CD4-positive, alpha-beta T cell treated with Interleukin-4 for 1 hour (primary cell): Measurements from ENCODE around the gene ZNF385B.

Experiments
- DNase-seq, 2 donors: peaks; one replicate each; pipeline ENCODE4 v3.0.0-alpha.2; 2020 to 2022

ZNF385B gene

DNA sequence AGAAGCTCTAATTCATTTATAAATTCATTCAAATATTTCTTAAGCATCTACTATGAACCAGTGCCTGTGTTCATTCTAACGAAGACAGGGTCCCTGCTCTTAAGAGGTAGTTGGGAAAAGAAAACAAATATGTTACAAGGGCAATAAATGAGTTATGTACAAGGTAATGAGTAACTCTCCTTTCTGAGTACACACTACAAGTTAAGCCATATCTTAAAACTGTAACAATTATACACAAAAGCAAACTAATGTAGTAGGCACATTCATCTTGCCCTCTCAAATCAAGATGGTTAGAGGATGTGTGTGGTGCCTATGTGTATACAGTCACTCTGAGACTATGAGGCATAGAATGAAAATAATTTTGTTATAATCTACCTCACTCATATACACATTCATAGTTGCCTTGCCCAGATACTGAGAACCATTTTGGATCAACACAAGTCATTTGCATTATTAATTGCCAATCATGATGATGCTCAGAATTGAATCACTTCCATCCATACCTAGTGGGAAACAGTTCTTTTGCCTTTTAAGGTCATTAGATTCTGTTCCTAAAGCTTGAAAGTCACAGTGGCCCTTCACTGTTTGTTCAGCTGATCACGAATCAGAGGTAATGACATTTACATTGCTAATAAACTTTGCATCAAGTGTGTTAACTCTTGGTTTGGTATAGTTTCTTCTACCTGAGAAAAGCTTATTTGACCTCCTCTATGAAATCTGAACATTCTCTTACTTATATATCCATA, 283.1 kb downstream of the ZNF385B start:
- no peak for DNase-seq

DNA sequence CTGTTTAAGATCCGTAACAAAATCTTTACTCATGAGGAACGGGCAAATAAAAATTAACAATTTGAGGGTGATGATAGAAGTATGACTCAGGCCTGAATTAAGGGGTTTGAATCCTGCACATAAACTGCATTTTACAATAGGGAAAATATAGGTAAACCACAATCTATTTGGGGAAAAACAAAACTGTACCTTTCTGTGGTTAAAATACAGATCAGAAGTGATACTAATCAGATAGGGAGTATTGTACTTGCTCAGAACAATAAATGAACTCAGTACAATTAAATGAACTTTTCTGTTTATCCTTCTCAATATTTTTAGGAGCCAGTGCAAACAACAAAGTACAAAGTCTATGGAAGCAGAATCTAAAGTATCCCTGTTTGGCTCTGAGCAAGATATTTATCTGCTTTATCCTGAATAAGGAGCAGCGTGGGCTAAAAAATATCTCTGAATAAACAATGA, 287.3 kb downstream of the ZNF385B start:
- no peak for DNase-seq

DNA sequence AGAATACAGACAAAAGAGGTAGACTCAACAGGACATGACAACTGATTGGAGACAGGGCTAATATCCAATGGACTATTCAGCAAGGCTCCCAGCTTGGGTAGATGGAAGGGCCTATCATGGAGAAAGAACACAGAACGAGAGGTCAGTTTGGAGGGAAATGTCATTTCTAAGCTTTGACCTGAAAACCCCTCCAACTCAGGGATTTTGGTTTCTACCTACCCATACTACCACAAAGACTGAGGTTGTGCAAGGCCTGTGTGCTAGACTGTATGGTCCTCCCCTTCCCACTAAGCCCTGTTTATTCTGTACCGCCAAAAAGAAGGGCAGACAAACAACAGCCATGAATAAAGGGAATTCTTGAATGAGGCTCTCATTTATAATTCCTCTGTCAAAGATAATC, 288.9 kb downstream of the ZNF385B start:
- DNase-seq = no peak

DNA sequence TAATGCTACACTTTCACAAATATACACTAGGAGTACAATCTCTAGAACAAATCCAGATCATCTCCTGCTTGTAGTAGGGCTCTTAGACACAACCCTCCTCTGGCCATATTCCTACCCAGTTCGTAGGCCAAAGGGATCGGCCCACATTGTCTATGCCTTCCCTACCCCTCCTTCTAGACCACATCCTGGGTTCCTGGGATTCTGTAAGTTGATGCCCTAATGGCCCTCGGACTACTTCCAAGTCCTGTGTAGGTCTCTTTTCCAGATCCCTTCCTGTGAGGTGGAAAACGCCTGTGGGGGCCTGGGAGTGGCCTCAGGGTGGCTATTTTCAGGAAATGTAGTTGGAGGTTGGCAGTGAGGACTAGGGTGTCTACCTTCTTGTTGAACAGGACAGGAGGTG, 289.7 kb downstream of the ZNF385B start:
- no peak for DNase-seq

DNA sequence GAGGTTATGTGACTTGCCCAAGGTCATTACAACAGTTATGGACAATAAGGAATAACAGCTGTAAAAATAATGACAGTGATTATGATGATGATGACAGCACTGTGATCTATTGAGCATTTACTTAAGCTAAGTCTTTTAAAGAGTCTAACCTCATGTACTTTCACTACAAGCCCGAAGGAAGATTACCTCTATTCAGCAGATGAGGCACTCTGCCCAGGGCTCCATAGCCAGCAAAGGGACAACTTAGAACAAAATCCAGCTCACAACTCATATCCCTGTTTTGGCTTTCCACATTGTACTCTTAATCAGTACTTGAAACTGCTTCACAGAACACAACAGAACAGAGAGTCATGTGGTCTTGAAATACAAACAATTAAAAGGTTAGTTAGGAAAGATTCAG, 290.2 kb downstream of the ZNF385B start:
- DNase-seq = no peak

DNA sequence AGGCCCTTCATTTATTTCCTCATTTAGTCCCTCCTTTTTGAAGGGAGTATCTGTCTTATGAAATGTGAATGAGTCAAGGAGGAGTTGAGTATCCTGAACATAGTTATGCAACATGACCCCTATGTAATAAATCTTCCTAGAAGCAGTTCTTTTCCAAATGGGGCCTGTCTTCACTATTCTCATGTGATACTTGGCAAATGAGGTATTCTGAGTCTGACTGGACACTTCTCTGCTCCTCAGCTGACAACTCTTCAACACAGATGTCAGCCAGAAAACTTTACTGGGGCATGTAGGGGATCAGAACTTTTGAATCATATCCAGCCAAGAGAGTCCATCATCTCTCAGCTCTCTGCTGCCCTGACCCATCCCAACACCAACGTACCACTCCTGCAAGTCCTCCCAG, 291.6 kb downstream of the ZNF385B start:
- DNase-seq = no peak

DNA sequence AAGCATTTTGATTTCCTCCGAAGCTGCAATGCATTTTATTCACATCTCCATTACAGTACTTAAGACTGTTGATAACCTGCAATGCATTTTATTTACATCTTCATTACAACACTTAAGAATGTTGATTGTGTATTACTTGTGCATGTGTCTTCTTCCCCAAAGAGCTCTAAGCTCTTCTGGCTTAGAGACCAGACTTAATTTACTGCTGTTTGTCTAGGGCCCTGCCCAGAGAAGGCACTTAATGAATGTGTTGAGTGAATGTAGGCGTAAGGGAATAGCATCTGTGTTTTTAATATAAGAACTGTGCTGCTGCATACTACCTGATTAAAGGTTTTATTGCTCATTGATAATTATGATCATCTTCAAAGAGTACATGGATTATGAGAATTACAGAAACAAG, 295.6 kb downstream of the ZNF385B start:
- no peak for DNase-seq

DNA sequence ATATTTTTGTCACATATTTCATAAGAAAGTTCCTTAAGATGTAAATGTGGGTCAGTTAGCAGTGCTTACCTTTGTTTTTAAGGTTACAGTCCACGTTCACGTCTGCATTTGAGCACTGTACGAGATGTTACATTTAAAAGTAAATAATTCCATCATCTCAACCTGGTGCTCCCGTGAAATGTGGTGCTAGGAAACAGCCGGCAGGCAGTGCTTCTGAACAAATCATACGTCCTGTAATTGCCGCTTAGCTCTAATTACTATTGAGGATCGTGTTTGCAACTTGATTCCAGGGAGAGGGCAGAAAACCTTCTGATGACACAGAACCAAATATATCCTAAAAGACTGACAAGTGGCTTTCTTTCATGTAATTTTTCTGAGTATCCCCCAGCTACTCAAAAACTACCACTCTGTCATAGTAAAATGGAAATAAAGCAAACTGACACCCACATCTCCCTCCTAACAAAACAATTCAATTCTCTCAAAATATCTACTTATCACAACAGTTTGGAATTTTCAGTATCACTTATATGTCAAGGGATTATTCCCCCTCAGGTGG, 299.0 kb downstream of the ZNF385B start:
- DNase-seq = no peak

DNA sequence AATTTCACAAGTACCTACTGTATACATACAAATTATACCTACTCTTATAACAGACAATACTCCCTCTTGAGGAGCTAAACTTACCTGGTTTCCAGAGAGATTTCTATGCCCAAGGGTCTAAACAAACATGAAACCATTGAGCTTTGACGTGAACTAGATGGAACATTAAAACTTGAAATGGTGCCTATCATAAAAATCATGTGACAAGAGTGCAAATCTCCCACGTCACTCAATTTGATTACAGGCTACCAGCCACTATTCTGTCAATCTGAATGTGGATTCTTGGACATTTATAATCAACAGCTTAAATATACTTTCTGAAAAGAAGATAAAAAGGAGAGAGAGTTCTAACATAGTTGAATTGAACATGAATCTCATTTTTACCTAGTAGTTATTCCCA, 299.7 kb downstream of the ZNF385B start:
- DNase-seq = no peak

DNA sequence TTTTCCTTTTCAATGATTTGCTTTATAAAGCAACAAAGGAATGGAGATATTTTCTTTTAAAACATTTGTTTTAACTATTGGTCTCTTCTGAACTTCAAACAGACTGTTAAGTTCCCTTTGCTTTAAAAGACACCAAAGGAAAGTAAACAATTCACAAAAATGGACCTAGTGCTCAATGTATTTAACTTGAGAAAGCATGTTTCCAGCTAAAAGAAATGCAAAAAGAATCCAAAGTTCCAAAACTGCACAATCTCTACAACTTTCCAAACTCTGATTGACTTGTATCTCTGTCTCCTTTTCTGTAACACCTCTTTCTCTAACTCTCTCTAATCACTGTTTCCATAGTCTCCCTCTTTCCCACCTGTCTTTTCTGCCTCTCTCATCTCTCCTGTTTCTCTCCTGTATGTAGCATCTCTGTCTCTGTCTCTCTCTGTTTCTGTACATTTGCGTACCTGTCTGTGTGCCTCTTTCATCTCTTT, 301.1 kb downstream of the ZNF385B start:
- DNase-seq = no peak

DNA sequence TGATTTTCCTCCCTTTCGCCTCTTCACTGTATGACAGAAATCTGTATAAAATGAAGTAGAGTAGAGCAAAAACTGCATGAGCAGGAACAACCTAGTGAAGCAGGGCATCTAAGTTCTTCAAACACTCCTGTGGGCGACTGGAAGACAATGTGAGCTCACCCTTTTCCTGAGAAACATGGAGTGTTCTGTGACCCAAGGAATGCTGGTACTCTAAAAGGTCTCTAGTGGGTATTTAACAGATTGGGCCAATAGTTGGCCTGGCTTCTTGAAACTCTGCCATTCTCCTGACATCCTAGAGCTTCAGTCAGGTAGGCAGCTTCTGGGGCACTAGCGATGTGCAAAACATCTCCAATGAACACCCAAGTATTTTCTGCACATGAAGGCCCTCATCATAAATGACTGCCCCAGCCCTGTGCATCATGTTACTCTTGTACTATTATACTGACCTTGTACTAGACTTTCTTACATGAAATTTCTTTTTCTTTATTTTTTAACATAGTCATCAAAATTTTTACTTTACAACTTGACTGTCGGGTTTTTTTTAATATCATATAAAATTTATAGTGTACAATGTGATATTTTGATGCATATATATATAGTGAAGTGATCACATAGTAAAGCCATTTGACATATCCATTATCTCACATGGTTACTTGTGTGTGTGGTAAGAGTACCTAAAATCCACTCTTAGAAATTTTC, 302.2 kb downstream of the ZNF385B start:
- no peak for DNase-seq

DNA sequence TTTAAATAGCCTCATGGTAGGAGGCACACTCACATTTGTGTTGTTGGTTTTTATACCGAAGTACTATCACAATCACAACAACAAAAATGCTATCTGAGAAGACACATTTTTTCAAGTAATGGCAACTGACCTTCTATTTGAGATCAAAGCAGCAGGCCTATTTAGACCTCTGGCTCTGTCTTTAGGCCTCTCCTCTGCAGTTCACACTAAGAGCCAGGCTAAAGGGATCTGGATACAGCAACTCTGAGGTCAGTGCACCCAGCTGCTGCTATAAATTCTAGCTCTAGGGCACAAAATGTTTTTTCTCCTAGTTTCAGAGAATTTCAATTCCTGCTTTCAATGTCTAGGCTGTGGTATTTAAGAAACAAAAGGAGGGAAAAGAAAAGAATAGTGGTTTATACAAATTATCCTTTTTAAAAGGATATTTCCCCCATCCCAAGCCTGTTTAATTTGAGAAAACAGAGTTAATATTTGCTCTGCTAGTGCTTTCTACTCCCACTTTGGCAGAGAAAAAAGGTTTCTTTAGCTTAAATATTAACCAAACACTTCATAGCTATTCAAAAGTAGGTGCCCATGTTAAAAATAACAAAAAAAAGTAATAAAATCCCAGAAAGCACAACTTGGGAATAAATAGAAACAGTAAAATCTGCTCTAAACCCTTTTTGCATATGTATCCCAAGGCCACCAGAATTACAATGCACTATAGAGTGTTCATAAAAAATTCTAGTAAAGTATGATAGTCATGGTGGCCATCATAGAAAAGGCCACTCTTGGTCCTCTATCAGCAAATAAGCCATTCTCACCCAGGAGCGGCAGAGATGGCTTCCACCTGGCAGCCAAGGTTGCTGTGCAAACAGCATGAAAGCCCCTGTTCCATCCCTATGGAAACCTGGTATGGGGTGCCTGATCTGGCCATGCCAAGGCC, 303.1 kb downstream of the ZNF385B start:
- DNase-seq = no peak

DNA sequence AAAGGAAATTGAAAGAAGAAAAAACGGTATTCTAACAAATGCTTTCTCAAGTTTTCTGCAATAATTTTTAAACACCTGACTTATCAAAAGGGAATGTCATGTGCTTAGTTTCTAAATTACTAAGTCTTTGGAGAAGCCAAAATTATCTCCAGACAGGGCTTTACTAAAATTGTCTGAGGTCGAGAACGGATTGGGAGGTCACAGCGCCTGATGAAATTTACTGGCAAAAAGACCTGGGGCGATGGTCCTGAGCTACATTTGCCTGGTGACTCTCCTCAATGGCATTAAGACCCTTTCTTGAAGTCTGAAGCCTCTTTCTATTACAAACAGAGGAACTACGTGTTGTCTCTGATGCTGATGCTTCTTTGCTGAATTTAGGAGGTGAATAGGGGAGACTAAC, 305.0 kb downstream of the ZNF385B start:
- DNase-seq = no peak

DNA sequence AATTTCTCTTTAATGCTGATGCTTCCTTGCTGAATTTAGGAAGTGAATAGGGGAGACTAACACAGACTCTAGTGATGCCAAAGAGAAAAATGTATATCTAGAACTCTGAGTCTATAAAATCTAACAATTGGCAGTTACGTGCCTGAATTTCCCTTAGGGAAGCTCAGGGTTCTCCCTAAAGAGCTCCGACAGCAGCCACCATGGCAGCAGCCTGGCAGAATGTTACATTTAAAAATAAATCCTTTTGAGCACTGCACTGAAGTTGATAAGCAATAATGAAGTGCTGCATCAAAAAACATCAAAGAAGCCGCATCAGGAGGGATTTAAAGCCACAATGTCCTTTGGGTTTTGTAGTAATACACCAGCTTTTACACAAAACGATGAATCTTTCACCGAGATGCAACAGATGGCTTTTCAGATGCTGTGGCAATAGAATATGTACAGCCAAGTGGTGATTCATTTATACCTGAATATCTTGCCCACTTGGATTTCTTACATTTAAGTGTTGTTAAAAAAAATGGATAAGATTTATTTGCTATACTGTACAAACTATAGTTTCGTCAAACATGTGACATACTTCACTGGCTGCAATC, 305.6 kb downstream of the ZNF385B start:
- DNase-seq = no peak

DNA sequence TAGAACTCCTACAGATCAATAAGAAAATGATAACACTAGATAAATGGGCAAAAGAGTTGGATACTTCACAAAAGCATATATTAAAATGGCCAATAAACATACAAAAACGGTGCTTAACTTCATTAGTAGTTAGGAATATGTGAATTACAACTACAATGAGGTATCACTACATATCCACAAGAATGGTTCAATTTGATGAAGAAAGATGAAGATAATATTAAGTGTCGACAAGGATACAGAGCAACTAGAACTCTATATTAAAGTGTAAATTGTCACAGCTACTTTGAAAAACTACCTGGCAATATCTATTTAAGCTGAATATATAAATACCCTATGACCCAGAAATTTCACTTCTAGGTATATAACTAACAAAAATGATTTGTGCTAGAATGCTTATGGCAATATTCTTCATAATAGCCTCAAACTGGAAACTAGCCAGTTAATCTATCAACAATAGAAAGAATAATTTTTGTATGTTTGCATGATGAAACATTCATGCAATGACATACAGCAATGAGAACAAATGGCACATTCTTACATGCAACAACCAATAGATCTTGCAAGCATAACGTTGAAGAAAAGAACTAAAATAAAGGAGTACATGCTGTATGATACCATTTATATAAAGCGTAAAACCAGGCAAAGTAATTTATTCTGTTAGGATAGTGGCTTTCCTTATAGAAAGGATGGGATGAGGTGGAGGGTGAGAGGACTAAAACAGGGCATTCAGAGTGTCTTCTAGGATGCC, 306.6 kb downstream of the ZNF385B start:
- no peak for DNase-seq

DNA sequence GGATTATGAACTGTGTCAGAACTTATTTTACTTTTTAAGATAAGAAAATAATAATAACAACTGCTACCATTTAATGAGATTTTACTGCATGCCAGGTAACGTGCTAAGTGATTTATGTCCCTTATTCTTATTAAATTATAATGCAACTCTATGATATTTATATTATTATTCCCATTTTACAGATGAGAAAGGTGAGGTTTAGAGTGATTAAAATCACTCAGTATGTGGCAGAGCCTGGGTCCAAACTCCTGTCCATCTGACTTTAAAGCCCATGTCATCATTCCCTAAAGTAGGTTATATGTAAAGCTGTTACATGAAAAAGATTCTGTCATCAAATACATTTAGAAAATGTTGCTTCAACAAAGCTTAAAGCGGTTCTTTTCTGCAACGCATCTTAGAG, 308.0 kb downstream of the ZNF385B start:
- no peak for DNase-seq

DNA sequence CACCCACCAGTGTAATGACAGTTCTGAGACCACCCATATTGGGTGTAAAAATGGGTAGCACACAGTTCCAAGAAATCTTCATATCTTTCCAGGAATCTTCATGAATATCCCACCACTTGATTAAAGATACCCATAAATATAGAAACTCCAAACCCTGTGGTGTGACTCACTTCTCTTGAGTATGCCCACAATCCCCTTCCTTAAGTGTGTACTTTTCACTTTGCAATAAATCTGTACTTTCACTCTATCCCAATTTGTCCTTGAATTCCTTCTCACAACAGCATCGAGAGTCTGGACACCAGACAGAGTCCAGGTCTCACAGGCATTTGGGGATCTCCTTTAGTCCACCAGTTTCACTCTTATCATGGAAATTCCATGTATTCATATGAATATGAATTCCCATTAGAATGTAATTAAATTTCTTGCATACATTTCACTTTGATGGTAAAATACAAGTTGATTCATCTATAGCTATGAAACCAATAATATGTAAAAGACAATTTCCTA, 309.8 kb downstream of the ZNF385B start:
- no peak for DNase-seq

DNA sequence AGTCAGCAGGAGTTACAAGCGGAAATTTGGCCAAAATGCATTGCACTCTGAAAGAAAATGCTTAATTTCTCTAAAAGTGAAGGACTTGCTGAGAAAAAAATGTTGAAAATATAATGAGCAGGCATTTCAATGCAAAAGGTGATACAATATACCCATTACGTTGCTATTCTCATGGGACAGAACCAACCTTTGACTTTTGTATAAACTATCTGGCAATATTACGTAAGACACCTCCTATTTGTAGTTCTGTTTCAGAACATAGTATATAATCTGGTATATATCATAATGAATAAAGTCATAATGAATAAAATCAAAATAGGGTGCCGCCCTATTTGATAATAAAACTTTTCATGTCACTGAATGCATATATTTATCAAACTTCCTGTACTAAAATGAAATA, 310.6 kb downstream of the ZNF385B start:
- DNase-seq = no peak

DNA sequence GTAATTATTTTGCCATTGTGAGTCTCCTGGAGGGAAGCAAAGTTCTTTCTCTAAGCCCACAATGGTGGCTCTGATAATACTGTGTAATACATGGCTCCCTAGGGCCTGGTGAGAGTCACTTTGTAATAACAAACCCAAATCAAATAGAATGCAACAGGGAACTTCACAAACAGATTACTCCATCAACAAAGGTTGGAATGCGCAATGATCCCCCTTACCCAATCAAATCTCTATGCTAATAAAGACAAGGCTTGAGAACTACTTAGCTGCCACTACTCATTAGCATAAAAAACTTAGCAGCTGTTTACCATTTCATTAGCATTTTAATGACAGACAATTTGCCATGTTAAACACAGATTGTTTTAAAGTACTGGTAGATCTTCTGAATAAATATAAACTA, 311.2 kb downstream of the ZNF385B start:
- DNase-seq = no peak

DNA sequence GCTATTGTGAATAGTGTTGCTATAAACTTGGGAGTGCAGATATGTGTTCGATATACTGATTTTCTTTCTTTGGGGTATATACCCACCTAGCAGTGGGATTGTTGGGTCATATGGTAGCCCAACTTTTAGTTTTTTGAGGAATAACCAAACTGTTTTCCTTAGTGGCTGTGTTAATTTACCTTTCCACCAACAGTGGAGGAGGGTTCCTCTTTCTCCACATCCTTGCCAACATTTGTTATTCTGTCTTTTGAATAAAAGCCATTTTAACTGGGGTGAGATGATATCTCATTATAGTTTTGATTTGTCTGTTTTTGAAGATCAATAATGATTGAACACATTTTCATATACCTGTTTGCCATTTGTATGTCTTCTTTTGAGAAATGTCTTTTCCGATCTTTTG, 314.8 kb downstream of the ZNF385B start:
- DNase-seq = no peak

DNA sequence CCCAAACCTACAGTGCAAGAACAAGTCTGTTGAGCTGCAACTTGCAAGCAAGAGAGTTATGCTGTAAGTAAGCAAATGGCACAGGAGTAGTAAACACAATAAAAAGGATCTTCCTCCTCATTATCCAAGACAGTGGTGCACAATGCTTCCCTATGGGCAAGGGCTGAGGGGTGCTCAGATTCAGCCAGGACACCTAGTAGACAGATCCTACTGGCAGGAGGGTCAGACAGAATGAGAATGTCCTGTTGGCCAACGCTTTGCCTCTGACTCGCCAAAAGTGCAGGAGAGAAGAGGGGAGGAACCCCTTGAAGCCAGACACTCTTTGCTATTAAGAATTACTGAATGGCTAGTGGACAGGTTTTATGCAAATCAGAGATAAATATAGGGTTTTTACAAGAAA, 316.4 kb downstream of the ZNF385B start:
- no peak for DNase-seq
